ENCODE measurements around the gene CD164. TPM values are rescaled to one million over a fixed set of nuclear protein-coding genes. Genes with fewer than 3 reads are reported as not detected.

The CD164 gene
- total and polyA plus RNA-seq, 4 donors = 124 to 226 (median 204) TPM

GRCh38 chr6:109358204-109358603, 24.1 kb downstream of the CD164 start:
- no peak for DNase-seq
- H3K4me1 ChIP-seq (ENCODE audit: control insufficient read depth in 1 of 2, insufficient read depth in 2 of 2, low read length in 2 of 2) = no peaks in the 10 kb centered on the region
- peaks cover 3% of the 10 kb centered on the region for H3K9me3 ChIP-seq (ENCODE audit: control insufficient read depth, low read length)
- no peak for ATAC-seq (ENCODE audit: low FRiP score)
- H3K4me3 ChIP-seq (ENCODE audit: low read length in 2 of 2) = no peak overlapping the region
- H3K27me3 ChIP-seq (ENCODE audit: control insufficient read depth in 1 of 2, insufficient read depth in 2 of 2, low read length in 1 of 2) = no peaks in the 10 kb centered on the region
- intact Hi-C loops (cut with DNase I) = no loop called here
- no peak overlapping the region for H3K27ac ChIP-seq (ENCODE audit: low read depth in 1 of 2, low read length in 2 of 2)
- H3K36me3 ChIP-seq (ENCODE audit: control insufficient read depth in 1 of 2, insufficient read depth in 2 of 2, low read length in 1 of 2) = peaks cover 16 to 18% of the 10 kb centered on the region in 2 donors

- H3K4me1 ChIP-seq (ENCODE audit: control insufficient read depth in 1 of 2, insufficient read depth in 2 of 2, low read length in 2 of 2) = no peaks in the 10 kb centered on the region
- no peak overlapping the region for H3K4me3 ChIP-seq (ENCODE audit: low read length in 2 of 2)
- H3K27ac ChIP-seq (ENCODE audit: low read depth in 1 of 2, low read length in 2 of 2) = no peak overlapping the region
- DNase-seq (no peak), ATAC-seq (ENCODE audit: low FRiP score) (no peak)
- 99% methylated on average over 3 of the region's 3 CpGs for WGBS, 2 donors
- peaks cover 13 to 16% of the 10 kb centered on the region in 2 donors for H3K36me3 ChIP-seq (ENCODE audit: control insufficient read depth in 1 of 2, insufficient read depth in 2 of 2, low read length in 1 of 2)
- no peaks in the 10 kb centered on the region for H3K27me3 ChIP-seq (ENCODE audit: control insufficient read depth in 1 of 2, insufficient read depth in 2 of 2, low read length in 1 of 2)
- intact Hi-C loops (cut with DNase I) = no loop called here
- peaks cover 3% of the 10 kb centered on the region for H3K9me3 ChIP-seq (ENCODE audit: control insufficient read depth, low read length)
Measured at GRCh38 chr6:109356237-109356636, 26.0 kb downstream of the CD164 start.

- Histone ChIP-seq H3K27ac (ENCODE audit: low read depth in 1 of 2, low read length in 2 of 2) (no peak overlapping the region), H3K4me1 (ENCODE audit: control insufficient read depth in 1 of 2, insufficient read depth in 2 of 2, low read length in 2 of 2) (no peaks in the 10 kb centered on the region), H3K9me3 (ENCODE audit: control insufficient read depth, low read length) (peaks cover 2% of the 10 kb centered on the region), H3K36me3 (ENCODE audit: control insufficient read depth in 1 of 2, insufficient read depth in 2 of 2, low read length in 1 of 2) (peaks cover 0 to 1% of the 10 kb centered on the region in 2 donors), H3K4me3 (ENCODE audit: low read length in 2 of 2) (no peak overlapping the region), H3K27me3 (ENCODE audit: control insufficient read depth in 1 of 2, insufficient read depth in 2 of 2, low read length in 1 of 2) (no peaks in the 10 kb centered on the region)
- ATAC-seq (ENCODE audit: low FRiP score) = no peak
- 96 to 97% methylated on average over 5 of the region's 5 CpGs for WGBS, 2 donors
- DNase-seq = no peak
- intact Hi-C loops (cut with DNase I) = no loop called here
Measured at GRCh38 chr6:109351231-109352130, 30.8 kb downstream of the CD164 start.

GRCh38 chr6:109349419-109349987, 32.8 kb downstream of the CD164 start:
- Histone ChIP-seq H3K27me3 (ENCODE audit: control insufficient read depth in 1 of 2, insufficient read depth in 2 of 2, low read length in 1 of 2) (no peaks in the 10 kb centered on the region), H3K4me3 (ENCODE audit: low read length in 2 of 2) (no peak overlapping the region), H3K4me1 (ENCODE audit: control insufficient read depth in 1 of 2, insufficient read depth in 2 of 2, low read length in 2 of 2) (no peaks in the 10 kb centered on the region), H3K27ac (ENCODE audit: low read depth in 1 of 2, low read length in 2 of 2) (peak overlapping the region in 1 of 2 donors; percentile 34), H3K36me3 (ENCODE audit: control insufficient read depth in 1 of 2, insufficient read depth in 2 of 2, low read length in 1 of 2) (no peaks in the 10 kb centered on the region), H3K9me3 (ENCODE audit: control insufficient read depth, low read length) (no peaks in the 10 kb centered on the region)
- intact Hi-C loops (cut with DNase I) = no loop called here
- ATAC-seq (ENCODE audit: low FRiP score) = peak; percentile 16
- DNase-seq = no peak
- WGBS, 2 donors = 48 to 55% methylated on average over 3 of the region's 3 CpGs

- Histone ChIP-seq H3K4me3 (ENCODE audit: low read length in 2 of 2) (no peak overlapping the region), H3K9me3 (ENCODE audit: control insufficient read depth, low read length) (no peaks in the 10 kb centered on the region), H3K36me3 (ENCODE audit: control insufficient read depth in 1 of 2, insufficient read depth in 2 of 2, low read length in 1 of 2) (no peaks in the 10 kb centered on the region), H3K27ac (ENCODE audit: low read depth in 1 of 2, low read length in 2 of 2) (no peak overlapping the region), H3K4me1 (ENCODE audit: control insufficient read depth in 1 of 2, insufficient read depth in 2 of 2, low read length in 2 of 2) (no peaks in the 10 kb centered on the region), H3K27me3 (ENCODE audit: control insufficient read depth in 1 of 2, insufficient read depth in 2 of 2, low read length in 1 of 2) (no peaks in the 10 kb centered on the region)
- intact Hi-C loops (cut with DNase I) = no loop called here
- ATAC-seq (ENCODE audit: low FRiP score) = no peak
- 91 to 95% methylated on average over 8 of the region's 8 CpGs for WGBS, 2 donors
- DNase-seq = peak in 1 of 2 donors; percentile 53
Measured at GRCh38 chr6:109348226-109348625, 34.0 kb downstream of the CD164 start.

- WGBS, 2 donors = 88 to 91% methylated on average over 3 of the region's 3 CpGs
- H3K4me3 ChIP-seq (ENCODE audit: low read length in 2 of 2) = no peak overlapping the region
- no peaks in the 10 kb centered on the region for H3K9me3 ChIP-seq (ENCODE audit: control insufficient read depth, low read length)
- no peaks in the 10 kb centered on the region for H3K4me1 ChIP-seq (ENCODE audit: control insufficient read depth in 1 of 2, insufficient read depth in 2 of 2, low read length in 2 of 2)
- intact Hi-C loops (cut with DNase I) = no loop called here
- H3K36me3 ChIP-seq (ENCODE audit: control insufficient read depth in 1 of 2, insufficient read depth in 2 of 2, low read length in 1 of 2) = no peaks in the 10 kb centered on the region
- no peaks in the 10 kb centered on the region for H3K27me3 ChIP-seq (ENCODE audit: control insufficient read depth in 1 of 2, insufficient read depth in 2 of 2, low read length in 1 of 2)
- no peak overlapping the region for H3K27ac ChIP-seq (ENCODE audit: low read depth in 1 of 2, low read length in 2 of 2)
- no peak for ATAC-seq (ENCODE audit: low FRiP score)
- no peak for DNase-seq
Measured at GRCh38 chr6:109347779-109348178, 34.5 kb downstream of the CD164 start.

- H3K27ac ChIP-seq (ENCODE audit: low read depth in 1 of 2, low read length in 2 of 2) = no peak overlapping the region
- no peaks in the 10 kb centered on the region for H3K36me3 ChIP-seq (ENCODE audit: control insufficient read depth in 1 of 2, insufficient read depth in 2 of 2, low read length in 1 of 2)
- intact Hi-C loops (cut with DNase I) = no loop called here
- DNase-seq (no peak), ATAC-seq (ENCODE audit: low FRiP score) (no peak)
- no peaks in the 10 kb centered on the region for H3K9me3 ChIP-seq (ENCODE audit: control insufficient read depth, low read length)
- WGBS, 2 donors = 87 to 93% methylated on average over 4 of the region's 4 CpGs
- no peaks in the 10 kb centered on the region for H3K27me3 ChIP-seq (ENCODE audit: control insufficient read depth in 1 of 2, insufficient read depth in 2 of 2, low read length in 1 of 2)
- no peaks in the 10 kb centered on the region for H3K4me1 ChIP-seq (ENCODE audit: control insufficient read depth in 1 of 2, insufficient read depth in 2 of 2, low read length in 2 of 2)
- no peak overlapping the region for H3K4me3 ChIP-seq (ENCODE audit: low read length in 2 of 2)
Measured at GRCh38 chr6:109345986-109346385, 36.3 kb downstream of the CD164 start.

GRCh38 chr6:109344226-109344625, 38.0 kb downstream of the CD164 start:
- no peak for DNase-seq
- no peaks in the 10 kb centered on the region for H3K27me3 ChIP-seq (ENCODE audit: control insufficient read depth in 1 of 2, insufficient read depth in 2 of 2, low read length in 1 of 2)
- H3K27ac ChIP-seq (ENCODE audit: low read depth in 1 of 2, low read length in 2 of 2) = no peak overlapping the region
- H3K4me1 ChIP-seq (ENCODE audit: control insufficient read depth in 1 of 2, insufficient read depth in 2 of 2, low read length in 2 of 2) = no peaks in the 10 kb centered on the region
- H3K4me3 ChIP-seq (ENCODE audit: low read length in 2 of 2) = no peak overlapping the region
- intact Hi-C loops (cut with DNase I) = no loop called here
- H3K36me3 ChIP-seq (ENCODE audit: control insufficient read depth in 1 of 2, insufficient read depth in 2 of 2, low read length in 1 of 2) = no peaks in the 10 kb centered on the region
- ATAC-seq (ENCODE audit: low FRiP score) = no peak
- no peaks in the 10 kb centered on the region for H3K9me3 ChIP-seq (ENCODE audit: control insufficient read depth, low read length)
- 90 to 100% methylated on average over 2 of the region's 2 CpGs for WGBS, 2 donors

GRCh38 chr6:109343518-109343917, 38.7 kb downstream of the CD164 start:
- DNase-seq = no peak
- H3K9me3 ChIP-seq (ENCODE audit: control insufficient read depth, low read length) = no peaks in the 10 kb centered on the region
- H3K27ac ChIP-seq (ENCODE audit: low read depth in 1 of 2, low read length in 2 of 2) = no peak overlapping the region
- H3K4me1 ChIP-seq (ENCODE audit: control insufficient read depth in 1 of 2, insufficient read depth in 2 of 2, low read length in 2 of 2) = no peaks in the 10 kb centered on the region
- ATAC-seq (ENCODE audit: low FRiP score) = no peak
- H3K27me3 ChIP-seq (ENCODE audit: control insufficient read depth in 1 of 2, insufficient read depth in 2 of 2, low read length in 1 of 2) = no peaks in the 10 kb centered on the region
- H3K36me3 ChIP-seq (ENCODE audit: control insufficient read depth in 1 of 2, insufficient read depth in 2 of 2, low read length in 1 of 2) = no peaks in the 10 kb centered on the region
- intact Hi-C loops (cut with DNase I) = no loop called here
- WGBS, 2 donors = 56 to 84% methylated on average over 7 of the region's 7 CpGs
- no peak overlapping the region for H3K4me3 ChIP-seq (ENCODE audit: low read length in 2 of 2)

Data from aorta (tissue), 5 donors.